Tibial nerve (tissue), 4 donors: ENCODE measurements around the gene CTBP1.

ENCODE experiments used
- EP300 ChIP-seq, 2 donors: sonication (generic); formaldehyde crosslinking; IDR thresholded peaks; one replicate each; pipeline ENCODE4 v1.6.1; 2017; ENCODE audit warnings: antibody characterized with exemption in 2 of 2, mild to moderate bottlenecking in 1 of 2
- POLR2A ChIP-seq, 2 donors: fragments of 450-650 bp; IDR thresholded peaks; one replicate each; pipeline ENCODE4 v1.6.1; 2017; ENCODE audit warnings: antibody characterized with exemption in 2 of 2, mild to moderate bottlenecking in 2 of 2, moderate library complexity in 2 of 2
- TF ChIP-seq, protein P1 (sequence below), 5 experiments: fragments of 200-600 bp in 3 of 5; fragments of 450-650 bp in 2 of 5; sonication (generic) in 3 of 5; IDR thresholded peaks; one replicate each; pipeline ENCODE4 v1.5.1; 2016 to 2019; ENCODE audit warnings: antibody characterized with exemption in 5 of 5, mild to moderate bottlenecking in 3 of 5, moderate library complexity in 2 of 5

DNA sequence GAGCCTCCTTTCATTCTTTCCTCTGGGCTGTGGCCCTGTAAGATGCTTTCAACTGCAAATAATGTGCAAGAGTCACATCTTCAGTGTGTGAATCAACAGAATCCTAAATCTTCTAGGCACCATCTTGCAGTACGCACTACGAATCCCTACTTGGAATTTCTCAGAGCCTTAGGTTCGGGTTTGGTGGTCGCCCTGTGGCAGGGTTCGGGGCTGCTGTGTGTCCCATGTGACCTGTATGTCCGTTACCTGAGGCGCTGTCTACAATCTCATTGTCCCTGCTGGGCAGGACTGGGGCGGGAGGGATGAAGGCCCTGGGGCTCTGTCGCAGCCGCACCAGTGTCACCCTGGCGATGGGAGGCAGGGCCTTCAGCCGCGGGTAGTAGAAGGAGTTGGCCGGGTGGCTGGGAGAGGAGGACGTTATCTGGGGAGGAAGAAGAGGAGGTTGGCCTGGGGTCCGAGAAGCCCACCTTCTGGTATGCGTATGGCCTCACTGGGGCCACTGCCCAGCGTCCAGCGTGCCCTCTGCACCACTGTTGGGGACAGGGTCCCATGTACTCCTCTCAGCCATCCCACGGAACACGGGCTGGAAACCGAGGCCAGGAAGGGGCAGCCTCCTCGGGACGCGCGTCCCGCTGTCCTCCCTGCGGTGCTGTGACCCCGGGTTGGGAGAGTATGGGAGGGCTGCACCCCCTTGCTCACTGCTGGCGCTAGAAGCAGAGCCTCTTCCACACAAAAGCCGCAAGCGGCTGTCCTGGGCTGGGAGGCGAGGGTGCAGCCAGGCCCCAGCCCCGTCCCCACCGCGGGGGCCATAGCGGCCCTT, 78.6 kb downstream of the CTBP1 start:
- TF ChIP-seq POLR2A (IDR thresholded peaks at IDR 0.05) (no peak), EP300 (IDR thresholded peaks at IDR 0.05) (no peak)
- TF ChIP-seq, protein P1, sequence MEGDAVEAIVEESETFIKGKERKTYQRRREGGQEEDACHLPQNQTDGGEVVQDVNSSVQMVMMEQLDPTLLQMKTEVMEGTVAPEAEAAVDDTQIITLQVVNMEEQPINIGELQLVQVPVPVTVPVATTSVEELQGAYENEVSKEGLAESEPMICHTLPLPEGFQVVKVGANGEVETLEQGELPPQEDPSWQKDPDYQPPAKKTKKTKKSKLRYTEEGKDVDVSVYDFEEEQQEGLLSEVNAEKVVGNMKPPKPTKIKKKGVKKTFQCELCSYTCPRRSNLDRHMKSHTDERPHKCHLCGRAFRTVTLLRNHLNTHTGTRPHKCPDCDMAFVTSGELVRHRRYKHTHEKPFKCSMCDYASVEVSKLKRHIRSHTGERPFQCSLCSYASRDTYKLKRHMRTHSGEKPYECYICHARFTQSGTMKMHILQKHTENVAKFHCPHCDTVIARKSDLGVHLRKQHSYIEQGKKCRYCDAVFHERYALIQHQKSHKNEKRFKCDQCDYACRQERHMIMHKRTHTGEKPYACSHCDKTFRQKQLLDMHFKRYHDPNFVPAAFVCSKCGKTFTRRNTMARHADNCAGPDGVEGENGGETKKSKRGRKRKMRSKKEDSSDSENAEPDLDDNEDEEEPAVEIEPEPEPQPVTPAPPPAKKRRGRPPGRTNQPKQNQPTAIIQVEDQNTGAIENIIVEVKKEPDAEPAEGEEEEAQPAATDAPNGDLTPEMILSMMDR (IDR thresholded peaks at IDR 0.05), result no peak
